Measurements from ENCODE around the gene NOS3.

GRCh38 chr7:151045262-151045661 is 54.4 kb downstream of the NOS3 start:
- TF ChIP-seq POLR2A (IDR thresholded peaks at IDR 0.05) (no peak), CTCF (IDR thresholded peaks at IDR 0.05) (no peak)

Measured in esophagus squamous epithelium (tissue), 4 donors.